ENCODE results near the gene HIGD1B. TPM values are rescaled to one million over a fixed set of nuclear protein-coding genes. Genes with fewer than 3 reads are reported as not detected.
A peak's percentile ranks its signal among the peaks of the same experiment; 100 is the strongest.

The HIGD1B gene
- total and polyA plus RNA-seq, 2 of the 13 experiments (the other 11 are each of a cell fraction or from before 2014, with no cell fraction given), result not detected

DNA sequence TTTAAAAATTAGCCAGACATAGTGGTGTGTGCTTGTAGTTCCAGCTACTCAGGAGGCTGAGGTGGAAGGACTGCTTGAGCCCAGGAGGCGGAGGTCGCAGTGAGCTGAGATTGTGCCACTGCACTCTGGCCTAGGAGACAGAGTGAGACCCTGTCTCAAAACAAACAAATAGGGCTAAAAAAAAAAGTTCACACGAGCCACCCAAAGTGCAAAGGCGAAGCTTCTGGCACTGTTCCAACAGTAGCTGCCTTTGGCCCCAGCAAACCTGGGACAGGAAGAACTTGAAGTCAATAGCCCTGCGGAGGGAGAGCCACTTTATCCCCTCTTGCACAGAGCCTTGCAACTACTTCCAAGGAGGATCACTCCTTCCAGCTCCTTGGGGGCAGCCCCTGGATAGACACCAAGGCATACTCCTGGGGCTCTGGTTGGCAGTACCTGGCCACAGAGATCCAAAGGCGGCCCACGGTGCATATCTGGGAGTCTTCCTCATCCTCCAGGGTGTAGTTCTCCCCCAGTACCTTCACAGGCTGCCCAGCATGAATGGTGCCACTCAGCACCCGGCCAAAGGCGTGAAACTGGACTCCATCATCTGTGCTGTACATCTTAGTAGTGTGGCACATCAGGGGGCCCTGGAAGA lies 14.7 kb downstream of the HIGD1B start (continued):
- TF ChIP-seq PHF21A (CRISPR knock-in tag; IDR thresholded peaks at IDR 0.05) (peak; percentile 49; the same call in 1 of the 2 replicates), ZNF510 (CRISPR knock-in tag; IDR thresholded peaks at IDR 0.05; ENCODE audit: low read depth) (no peak), TOPORS (CRISPR knock-in tag; IDR thresholded peaks at IDR 0.05) (no peak), HDAC1 (CRISPR knock-in tag; IDR thresholded peaks at IDR 0.05) (peak; percentile 41; the same call in 1 of the 2 replicates), ZNF354B (CRISPR knock-in tag; IDR thresholded peaks at IDR 0.05) (no peak), ZSCAN29 (CRISPR knock-in tag; conservative IDR thresholded peaks at IDR 0.05) (no peak), KDM3A (CRISPR knock-in tag; IDR thresholded peaks at IDR 0.05; ENCODE audit: low read depth) (no peak), ZNF3 (CRISPR knock-in tag; IDR thresholded peaks at IDR 0.05) (no peak), ZNF781 (CRISPR knock-in tag; IDR thresholded peaks at IDR 0.05; ENCODE audit: borderline replicate concordance, not compliant biosample characterization) (no peak)
- TF ChIP-seq, protein P1, sequence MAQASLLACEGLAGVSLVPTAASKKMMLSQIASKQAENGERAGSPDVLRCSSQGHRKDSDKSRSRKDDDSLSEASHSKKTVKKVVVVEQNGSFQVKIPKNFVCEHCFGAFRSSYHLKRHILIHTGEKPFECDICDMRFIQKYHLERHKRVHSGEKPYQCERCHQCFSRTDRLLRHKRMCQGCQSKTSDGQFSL (CRISPR knock-in tag; IDR thresholded peaks at IDR 0.05), result no peak

- POLR2A ChIA-PET, result interaction anchor here (1.5 kb wide), 1 partner anchor 88 kb away, joined by 3 read pairs; no protein-coding TSS in a partner anchor
- CTCF ChIA-PET (ENCODE audit: low intra/inter-chr PET ratio, low total read pairs), result interaction anchor here (3.4 to 3.8 kb wide), 2 partner anchors 84 to 88 kb away, joined by 45 to 66 read pairs; no protein-coding TSS in a partner anchor
- 0 out of 2 replicates have a peak, but pooled peaks cover 4% of the 10 kb centered on the region for H4K20me1 ChIP-seq (ENCODE audit: insufficient read depth, low read length)
- ATAC-seq (peak; percentile 35), FAIRE-seq (no peak), DNase-seq (ENCODE audit: low spot score) (peak; percentile 15)
- no peaks in the 10 kb centered on the region for H3K79me2 ChIP-seq (ENCODE audit: insufficient read depth, low read length)
- peaks cover 32% of the 10 kb centered on the region for H3K4me1 ChIP-seq (ENCODE audit: insufficient read depth, low read length)
- TSS peak; percentile 28 for BruUV-seq (replicated peaks)
- H3K9me3 ChIP-seq (ENCODE audit: low read length), result no peaks in the 10 kb centered on the region
- 82% methylated on average over 12 of the region's 12 CpGs for WGBS (ENCODE audit: low lambda C conversion rate)
- no peak overlapping the region for H3K4me2 ChIP-seq (ENCODE audit: low read depth, low read length)
- no peak overlapping the region for H3K9ac ChIP-seq (ENCODE audit: insufficient read depth, low read depth, low read length)
- no peak overlapping the region for H2AFZ ChIP-seq (ENCODE audit: low read length)
- H3K4me3 ChIP-seq (replicated peaks in 1 of 3; ENCODE audit: insufficient read depth in 1 of 3, low read depth in 2 of 3, low read length in 3 of 3), result no peak overlapping the region
- H3K27me3 ChIP-seq (ENCODE audit: control insufficient read depth in 1 of 2, insufficient read depth in 2 of 2, low read length in 2 of 2), result no peaks in the 10 kb centered on the region
- intact Hi-C loops (cut with micrococcal nuclease; ENCODE audit: unreplicated experiment), result no loop called here
- peak overlapping the region; percentile 22 for H3K27ac ChIP-seq (ENCODE audit: extremely low read length, insufficient read depth, low read length)
- in situ Hi-C loops (cut with HindIII; ENCODE audit: extremely low pct_ligation_motif_present, low pct_unique_long_range_greater_than_20kb), result no loop called here
- H3K36me3 ChIP-seq (replicated peaks in 1 of 2; ENCODE audit: control insufficient read depth in 1 of 2, insufficient read depth in 2 of 2, low read length in 2 of 2), result peaks cover 51 to 80% of the 10 kb centered on the region in 2 experiments
- no peak for TF ChIP-seq XRCC5 (optimal IDR thresholded peaks at IDR 0.05; ENCODE audit: low read length)
- TF ChIP-seq NR2F1 (CRISPR knock-in tag; IDR thresholded peaks at IDR 0.05), result no peak
- TF ChIP-seq GATAD2A (CRISPR knock-in tag; IDR thresholded peaks at IDR 0.05), result no peak
- no peak for TF ChIP-seq ZNF614 (CRISPR knock-in tag; IDR thresholded peaks at IDR 0.05; ENCODE audit: borderline replicate concordance)
- no peak for TF ChIP-seq LCORL (IDR thresholded peaks at IDR 0.05)
- 0 out of 2 replicates have a peak, but pooled peaks have one; percentile 25 for TF ChIP-seq LCORL (CRISPR knock-in tag; IDR thresholded peaks at IDR 0.05)
- 0 out of 2 replicates have a peak, but pooled peaks have one; percentile 22 for TF ChIP-seq AHDC1 (CRISPR knock-in tag; IDR thresholded peaks at IDR 0.05; ENCODE audit: borderline replicate concordance)
Observed at GRCh38 chr17:44863061-44863918, 15.6 kb downstream of the HIGD1B start.

Data from HepG2 (cell line).